ENCODE data around the gene DNHD1. TPM values are rescaled to one million over a fixed set of nuclear protein-coding genes. Genes with fewer than 3 reads are reported as not detected.

The DNHD1 gene
- total RNA-seq, 1 experiment from 2014 or later: 5.6 TPM

DNA sequence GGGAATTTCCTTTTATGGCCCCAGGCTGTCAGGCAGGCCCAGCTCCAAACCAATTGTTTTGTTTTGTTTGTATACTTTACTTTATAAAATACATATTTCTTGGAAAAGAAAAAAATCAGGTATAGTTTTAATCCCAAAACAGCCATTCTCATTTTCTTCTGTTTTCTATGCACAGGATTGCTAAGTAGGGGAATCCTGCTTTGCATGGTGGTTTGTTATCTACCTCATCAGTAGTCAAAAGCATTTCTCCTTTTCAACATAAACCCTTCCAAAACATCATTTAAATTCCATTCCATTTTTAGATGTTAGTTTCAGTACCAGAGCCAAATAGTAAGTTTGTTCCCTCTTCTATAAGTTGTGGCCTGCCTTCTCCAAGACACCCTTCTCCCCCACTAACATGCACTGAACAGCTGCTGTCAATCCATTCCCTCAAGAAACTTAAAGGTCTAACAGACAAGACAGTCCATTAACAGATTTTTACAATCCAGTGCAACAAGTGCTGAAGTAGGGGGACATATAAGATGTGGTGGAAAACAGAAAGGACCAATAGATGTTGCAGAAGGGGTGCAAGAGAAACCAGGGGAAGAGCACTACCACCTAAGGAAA is 110.2 kb downstream of the DNHD1 start:
- no peak for DNase-seq (ENCODE audit: extremely low read depth, low read depth)

DNA sequence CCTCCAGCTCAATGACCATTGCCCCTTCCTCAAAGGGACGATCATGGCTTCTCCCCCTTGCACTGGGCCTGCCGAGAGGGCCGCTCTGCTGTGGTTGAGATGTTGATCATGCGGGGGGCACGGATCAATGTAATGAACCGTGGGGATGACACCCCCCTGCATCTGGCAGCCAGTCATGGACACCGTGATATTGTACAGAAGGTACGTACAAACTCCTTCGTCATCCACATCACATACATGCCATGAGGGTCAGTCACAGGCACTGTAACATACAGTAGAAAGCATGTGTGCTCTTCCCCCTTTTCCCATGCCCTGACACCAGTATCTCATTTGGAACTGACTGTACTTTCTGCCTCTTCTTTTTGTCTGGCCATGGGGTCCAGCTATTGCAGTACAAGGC is 110.9 kb downstream of the DNHD1 start:
- no peak for DNase-seq (ENCODE audit: extremely low read depth, low read depth)

DNA sequence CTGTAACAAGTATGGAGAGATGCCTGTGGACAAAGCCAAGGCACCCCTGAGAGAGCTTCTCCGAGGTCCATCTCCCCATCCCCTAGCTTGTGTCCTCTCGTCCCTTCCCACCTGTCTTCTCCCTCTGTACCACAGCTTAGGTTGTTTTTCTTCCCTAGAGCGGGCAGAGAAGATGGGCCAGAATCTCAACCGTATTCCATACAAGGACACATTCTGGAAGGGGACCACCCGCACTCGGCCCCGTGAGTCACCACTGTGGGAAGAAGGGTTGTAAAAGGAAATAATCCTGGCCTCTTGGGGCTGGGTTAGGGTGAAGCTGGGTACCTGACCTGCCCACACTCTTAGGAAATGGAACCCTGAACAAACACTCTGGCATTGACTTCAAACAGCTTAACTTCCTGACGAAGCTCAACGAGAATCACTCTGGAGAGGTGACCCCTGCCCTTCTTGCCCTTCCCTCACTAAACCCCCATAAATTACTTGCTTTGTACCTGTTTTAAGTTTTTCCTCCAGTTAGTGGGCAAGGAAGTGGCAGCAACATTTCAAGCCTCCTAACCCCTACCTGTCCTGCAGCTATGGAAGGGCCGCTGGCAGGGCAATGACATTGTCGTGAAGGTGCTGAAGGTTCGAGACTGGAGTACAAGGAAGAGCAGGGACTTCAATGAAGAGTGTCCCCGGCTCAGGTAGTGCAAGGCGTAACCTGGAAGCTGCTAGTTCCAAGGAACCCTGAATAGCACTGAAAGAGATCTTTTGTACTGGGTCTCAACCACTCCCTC is 111.8 kb downstream of the DNHD1 start:
- DNase-seq (ENCODE audit: extremely low read depth, low read depth): no peak

- no peak for DNase-seq (ENCODE audit: extremely low read depth, low read depth)
Observed at GRCh38 chr11:6609502-6610015, 112.5 kb downstream of the DNHD1 start.

GRCh38 chr11:6610591-6610990 is 113.5 kb downstream of the DNHD1 start:
- no peak for DNase-seq (ENCODE audit: extremely low read depth, low read depth)

DNA sequence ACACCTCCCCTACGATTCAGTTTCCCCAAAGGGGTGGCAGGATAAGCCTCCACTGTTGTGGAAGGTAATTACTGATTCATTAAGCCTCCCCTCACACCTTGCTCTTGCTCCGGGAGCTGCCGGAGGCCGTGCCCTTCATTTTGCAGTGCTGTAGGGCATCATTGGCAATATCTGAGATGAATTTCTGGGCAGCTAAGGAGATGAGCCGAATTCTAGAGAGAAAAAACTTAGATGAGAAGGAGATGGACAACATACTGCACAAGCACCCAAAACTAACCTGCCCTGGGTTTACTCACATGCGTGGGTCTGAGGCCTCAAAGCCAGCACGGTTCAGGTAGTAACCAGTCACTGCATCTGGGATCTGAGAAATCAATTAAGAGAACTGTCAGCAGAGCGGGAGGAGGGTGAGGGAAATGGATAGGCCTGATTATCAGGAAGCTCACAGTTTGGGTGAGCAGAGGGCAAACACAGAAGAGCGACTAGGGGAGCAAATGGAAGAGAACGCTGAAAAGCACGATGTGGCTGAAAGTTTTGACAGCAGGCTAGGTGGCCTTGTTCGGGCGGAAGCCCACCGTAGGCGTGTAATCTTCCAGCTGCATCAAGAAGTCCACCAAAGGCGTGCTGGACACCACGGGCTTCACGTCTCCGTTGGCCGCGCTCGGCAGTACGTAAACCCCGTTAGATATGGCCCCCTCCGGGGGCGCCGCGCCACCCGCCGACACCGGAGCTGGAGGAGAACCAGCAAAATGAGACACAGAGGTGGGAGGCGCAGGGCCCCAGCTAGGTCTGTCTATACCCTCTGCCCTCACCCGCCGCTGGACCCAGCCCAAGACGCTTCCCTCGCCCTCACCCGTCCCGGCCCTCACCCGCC is 114.2 kb downstream of the DNHD1 start:
- DNase-seq (ENCODE audit: extremely low read depth, low read depth): no peak

DNA sequence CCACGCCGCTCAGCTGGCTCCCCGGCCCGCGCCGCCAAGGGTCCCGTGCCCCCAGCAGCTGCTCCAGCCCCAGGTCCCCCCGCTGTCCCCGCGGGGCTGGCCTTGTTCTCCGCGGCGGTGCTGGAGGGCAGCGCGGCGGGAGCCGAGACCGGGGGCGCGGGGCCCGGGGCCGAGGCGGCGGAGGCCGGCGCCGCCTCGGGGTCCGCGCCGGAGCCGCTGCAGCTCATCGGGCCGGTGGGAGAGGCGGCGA is 114.8 kb downstream of the DNHD1 start:
- DNase-seq (ENCODE audit: extremely low read depth, low read depth): no peak

GRCh38 chr11:6612213-6613041 is 115.3 kb downstream of the DNHD1 start, which contains the start of gene TAF10:
TAF10 (minus strand) TSS chr11:6612216; CDS start chr11:6612189, 27 bp downstream.
- peak; percentile 88 for DNase-seq (ENCODE audit: extremely low read depth, low read depth)

DNA sequence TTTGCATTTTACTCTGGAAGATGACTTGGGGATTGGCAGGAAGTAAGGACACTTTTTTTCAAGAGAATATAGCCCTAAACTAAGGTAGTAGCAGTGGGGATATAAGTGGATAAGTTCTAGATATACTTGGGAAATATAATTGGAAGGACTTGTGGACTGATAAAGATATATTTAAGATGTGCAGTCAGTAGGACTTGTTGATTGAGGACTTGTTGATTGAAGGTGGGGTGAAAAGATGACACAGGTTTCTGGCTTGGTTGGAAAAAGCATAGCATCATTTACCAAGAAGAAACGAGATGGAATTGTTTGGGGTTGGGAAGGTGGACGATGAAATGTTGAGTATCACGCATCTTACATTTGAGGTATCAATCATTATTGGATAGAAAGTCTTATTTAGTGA is 116.4 kb downstream of the DNHD1 start:
- DNase-seq (ENCODE audit: extremely low read depth, low read depth): no peak

- DNase-seq (ENCODE audit: extremely low read depth, low read depth): no peak
Observed at GRCh38 chr11:6614446-6614845, 117.4 kb downstream of the DNHD1 start.

DNA sequence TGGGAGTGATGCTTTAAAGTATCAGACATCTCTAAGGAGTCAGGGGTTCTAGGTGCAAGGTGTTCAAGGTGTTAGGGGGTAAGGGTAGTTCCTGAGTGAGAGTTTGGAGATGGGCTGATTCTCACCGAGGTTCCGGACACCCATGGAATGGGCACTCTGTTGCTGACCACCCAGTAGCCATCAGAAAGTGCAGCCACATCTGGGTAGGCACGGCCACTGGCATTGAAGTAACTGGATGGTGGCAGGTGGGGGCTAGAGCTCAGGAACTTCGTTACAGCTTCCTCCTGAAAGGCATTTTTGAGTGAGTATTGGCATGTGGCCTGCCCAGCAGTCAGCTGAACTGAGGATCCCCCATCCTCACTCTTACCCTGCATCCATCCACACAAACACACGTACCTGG is 118.0 kb downstream of the DNHD1 start:
- DNase-seq (ENCODE audit: extremely low read depth, low read depth): no peak

- no peak for DNase-seq (ENCODE audit: extremely low read depth, low read depth)
Observed at GRCh38 chr11:6615882-6616585, 119.0 kb downstream of the DNHD1 start.

- no peak for DNase-seq (ENCODE audit: extremely low read depth, low read depth)
Observed at GRCh38 chr11:6616596-6617250, 119.6 kb downstream of the DNHD1 start.

GRCh38 chr11:6617315-6617781 is 120.3 kb downstream of the DNHD1 start:
- no peak for DNase-seq (ENCODE audit: extremely low read depth, low read depth)

DNA sequence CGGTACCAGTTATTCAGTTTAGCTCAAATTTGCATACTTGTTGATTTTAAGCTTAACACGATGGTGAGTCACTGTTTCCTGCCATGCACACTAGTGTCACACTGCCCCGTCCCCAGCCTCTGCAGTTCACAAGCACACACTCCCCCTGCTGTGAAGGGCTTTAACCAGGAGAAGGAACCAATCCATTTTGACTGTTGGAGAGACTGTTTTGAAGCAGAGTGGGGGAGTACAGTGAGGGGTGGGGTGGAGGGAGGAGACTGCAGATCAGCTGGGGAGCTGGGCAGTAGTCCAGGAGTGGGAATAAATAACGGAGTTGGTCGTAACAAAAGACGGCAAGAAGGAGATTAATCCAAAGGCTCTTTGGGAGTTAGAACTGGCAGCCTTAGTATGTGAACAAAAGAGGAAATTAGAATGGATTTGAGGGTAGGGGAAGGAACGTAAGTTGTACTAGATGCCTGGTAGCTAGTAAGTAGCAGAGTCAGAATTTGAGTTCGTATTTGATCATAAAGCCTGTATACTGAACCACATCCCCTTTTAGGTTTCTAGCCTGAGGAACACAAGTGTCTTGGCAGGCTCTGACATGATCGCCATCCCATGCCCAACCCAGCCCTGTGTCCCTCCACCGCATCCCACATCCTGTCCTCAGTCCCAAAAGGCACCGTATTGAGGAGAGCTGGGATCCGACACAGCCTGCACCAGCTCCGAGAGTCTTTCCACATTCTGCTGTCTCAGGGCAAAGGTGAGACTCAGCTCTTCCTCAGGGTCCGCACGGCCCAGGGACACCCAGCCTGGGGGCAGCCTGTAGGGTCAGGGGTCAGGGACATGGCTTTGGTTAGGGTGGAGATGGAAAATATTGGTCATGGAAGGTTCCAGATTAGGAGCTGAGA is 121.3 kb downstream of the DNHD1 start:
- no peak for DNase-seq (ENCODE audit: extremely low read depth, low read depth)

GRCh38 chr11:6619004-6619745 is 122.1 kb downstream of the DNHD1 start, which contains the start of gene TPP1:
TPP1 (minus strand) TSS chr11:6619422; CDS start chr11:6619400, 22 bp downstream.
- DNase-seq (ENCODE audit: extremely low read depth, low read depth): peak; percentile 89

DNA sequence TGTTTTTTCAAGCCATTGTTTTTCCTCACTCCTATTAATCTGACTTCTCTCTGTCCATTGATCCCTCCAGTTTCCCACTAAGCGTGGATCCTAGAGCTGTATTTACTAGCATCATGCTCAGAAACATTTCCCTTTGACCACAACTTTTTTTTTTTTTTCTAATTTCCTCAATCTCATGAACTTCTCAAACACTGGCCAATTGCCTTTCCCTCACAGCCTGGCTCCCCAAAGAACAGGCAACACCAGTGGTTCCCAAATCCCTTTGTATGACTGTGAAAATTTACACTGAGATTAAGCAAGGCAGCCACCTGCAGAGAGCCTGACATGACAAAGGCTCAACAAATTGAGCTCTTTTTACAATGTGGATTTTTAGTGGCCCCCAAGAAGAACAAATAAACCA is 123.6 kb downstream of the DNHD1 start:
- no peak for DNase-seq (ENCODE audit: extremely low read depth, low read depth)
